NCI-H1436 (cell line): ENCODE measurements around the gene RCAN2.

Experiments
- DNase-seq: peaks from one replicate; lab custom pipeline; 2025; lab: John Stamatoyannopoulos, UW

RCAN2 gene

DNA sequence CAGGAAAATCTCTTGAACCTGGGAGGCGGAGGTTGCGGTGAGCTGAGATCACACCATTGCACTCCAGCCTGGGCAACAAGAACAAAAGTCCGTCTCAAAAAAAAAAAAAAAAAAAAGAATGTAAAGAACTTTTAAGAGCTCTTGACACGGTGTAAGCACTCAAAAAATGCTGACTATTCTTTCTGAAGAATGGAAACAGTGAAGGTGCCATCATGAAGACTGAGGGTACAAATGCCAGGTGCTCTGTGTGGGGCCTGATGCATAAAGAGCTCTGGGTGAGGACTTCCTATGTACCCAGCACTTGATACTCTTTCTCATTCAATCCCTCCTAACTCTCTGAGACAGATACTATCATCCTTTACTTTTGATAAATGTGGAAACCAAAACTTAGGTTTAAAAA is 275.5 kb downstream of the RCAN2 start:
- no peak for DNase-seq

DNA sequence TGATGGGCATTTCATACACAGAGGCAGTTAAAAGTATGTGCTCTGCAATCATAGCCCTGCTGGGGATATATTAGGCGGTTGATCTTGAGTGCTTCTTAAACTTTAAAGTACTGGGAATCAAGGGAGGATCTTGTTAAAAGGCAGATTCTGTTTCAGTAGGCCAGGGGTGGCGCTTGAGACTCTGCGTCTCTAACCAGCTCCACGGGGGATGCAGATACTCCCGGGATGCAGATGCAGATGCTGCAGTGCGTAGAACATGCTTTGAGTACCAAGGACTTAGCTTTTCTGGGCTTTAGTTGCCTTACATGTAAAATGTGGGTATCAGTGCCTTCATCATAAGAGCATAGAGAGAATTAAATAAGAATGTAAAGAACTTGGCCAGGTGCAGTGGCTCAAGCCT is 276.0 kb downstream of the RCAN2 start:
- DNase-seq = no peak

DNA sequence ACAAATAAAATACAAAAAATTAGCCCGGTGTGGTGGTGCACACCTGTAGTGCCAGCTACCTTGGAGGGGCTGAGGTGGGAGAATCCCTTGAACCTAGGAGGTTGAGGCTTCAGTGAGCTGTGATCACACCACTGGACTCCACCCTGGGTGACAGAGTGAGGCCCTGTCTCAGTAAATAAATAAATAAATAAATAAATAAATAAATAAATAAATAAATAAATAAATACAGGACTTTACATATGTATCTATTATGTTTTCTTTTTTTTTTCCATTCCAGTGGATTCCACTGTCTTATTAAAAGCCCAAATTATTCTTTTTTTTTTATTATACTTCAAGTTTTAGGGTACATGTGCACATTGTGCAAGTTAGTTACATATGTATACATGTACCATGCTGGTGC is 279.3 kb downstream of the RCAN2 start:
- no peak for DNase-seq

DNA sequence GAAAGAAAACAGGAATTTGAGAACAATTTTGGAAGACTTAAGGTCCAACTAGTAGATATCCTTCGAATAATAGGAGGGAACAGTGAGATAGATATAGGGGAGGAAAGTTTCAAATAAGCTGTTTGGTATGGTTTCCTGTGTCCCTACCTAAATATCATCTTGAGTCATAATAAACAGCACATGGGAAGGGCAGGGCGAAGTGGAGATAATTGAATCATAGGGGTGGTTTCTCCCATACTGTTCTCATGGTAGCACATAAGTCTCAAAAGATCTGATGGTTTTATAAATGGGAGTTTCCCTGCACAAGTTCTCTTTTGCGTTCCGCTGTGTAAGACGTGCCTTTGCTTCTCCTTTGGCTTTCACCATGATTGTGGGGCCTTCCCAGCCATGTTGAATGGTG is 281.0 kb downstream of the RCAN2 start:
- DNase-seq = no peak

DNA sequence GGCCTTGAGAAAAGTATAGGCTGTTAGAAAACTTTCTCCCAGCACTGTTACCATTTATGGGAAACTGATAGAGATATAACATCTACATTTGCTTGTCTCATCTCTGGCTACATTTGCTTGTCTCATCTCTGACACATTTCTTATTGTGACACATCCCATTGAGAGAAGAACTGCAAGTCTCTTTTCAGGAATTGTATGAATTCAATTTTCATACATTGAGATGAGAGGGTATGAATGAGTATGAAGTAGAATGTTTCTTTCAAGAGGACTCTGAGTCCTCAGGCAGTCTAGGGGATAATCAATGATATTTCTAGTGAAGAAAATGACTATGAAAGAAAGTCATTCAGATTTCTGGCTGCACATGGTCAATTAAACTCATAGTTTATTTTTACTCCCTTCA is 282.9 kb downstream of the RCAN2 start:
- no peak for DNase-seq

DNA sequence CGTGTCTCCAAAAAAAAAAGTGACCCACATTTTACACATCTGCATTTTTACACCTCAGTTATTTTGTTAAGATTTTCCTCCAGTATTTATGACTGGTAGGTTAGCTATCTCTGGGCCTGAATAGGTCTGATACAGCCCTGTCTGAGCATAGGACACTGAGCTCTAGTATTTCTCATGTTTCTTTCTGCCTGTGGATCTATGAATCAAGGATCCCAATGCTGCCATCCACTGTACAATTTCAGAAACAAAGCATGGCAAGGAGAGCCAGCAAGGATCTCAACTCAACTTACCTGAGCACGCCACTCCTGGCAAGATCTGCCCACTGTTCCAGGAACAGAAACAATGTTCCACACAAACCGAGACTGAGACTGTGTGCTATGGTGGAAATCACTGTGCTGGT is 284.1 kb downstream of the RCAN2 start:
- no peak for DNase-seq

DNA sequence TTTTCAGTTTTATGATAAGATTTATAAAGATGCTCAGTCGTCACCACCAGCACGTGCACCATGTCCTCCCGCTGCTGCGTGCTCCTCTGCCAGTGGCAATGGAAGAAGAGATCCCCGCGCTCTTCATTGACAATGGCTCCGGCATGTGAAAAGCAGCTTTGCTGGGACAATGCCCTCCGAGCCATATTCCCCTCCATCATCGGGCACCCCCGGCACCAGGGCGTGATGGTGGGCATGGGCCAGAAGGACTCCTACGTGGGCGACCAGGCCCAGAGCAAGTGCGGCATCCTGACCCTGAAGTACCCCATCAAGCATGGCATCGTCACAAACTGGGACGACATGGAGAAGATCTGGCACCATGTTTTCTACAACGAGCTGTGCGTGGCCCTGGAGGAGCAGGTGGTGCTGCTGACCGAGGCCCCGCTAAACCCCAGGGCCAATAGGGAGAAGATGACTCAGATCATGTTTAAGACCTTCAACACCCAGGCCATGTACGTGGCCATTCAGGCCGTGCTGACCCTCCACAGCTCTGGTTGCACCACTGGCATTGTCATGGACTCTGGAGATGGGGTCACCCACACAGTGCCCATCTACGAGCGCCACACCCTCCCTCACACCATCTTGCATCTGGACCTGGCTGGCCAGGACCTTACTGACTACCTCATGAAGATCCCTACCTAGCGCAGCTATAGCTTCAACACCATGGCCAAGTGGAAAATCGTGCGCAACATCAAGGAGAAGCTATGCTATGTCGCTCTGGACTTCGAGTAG is 286.2 kb downstream of the RCAN2 start:
- DNase-seq = no peak

DNA sequence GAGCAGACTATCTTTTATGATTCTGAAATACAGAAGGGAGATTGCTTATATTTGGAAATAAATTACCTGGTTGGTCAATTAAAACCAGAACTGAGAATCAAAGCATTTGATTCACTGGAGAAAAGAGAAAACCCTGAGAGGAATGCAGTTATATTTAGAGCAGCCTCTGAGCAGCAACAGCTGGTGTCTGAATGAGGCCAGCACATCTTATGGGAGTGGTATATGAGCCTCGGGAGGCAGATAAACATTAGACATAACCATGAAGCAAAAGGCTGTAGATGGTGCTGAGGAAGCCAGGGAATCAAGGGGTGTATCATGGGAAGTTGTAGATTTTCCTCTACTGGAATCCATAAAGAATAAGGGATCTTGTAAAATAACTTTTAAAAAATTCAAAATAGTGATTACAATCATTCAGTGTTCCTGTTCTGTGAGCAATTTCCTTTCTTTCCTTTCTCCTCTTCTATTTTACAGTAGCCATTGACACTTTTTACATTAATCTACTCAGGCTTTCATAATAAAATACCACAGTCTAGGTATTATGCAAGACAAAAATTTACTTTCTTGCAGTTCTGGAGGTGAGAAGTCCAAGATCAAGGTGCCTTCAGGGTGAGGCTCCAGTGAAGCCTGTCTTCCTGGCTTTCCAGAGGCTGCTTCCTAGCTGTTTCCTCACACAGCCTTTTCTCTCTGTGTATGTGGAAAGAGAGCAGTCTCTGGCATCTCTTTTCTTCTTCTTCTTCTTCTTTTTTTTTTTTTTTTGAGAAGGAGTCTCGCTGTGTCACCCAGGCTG is 287.7 kb downstream of the RCAN2 start:
- no peak for DNase-seq

DNA sequence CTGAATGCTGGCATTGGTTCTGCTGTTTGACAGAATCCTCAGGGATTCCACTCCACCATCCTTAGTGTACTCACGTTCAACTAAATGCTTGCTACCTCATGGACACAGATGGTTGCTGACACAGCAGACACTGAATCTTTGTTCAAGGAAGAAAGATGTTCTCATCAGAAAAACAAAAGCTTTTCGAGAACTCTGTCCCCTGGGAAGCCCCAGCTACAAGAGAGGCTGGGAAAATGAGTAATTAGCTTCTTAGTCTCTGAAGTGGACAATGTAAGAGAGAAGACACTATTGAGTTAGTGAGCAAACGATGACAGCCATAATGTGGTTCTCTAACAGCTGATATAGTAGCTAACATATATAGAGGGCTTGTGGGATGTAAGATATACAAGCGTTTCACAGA is 289.5 kb downstream of the RCAN2 start:
- DNase-seq = peak; percentile 10

DNA sequence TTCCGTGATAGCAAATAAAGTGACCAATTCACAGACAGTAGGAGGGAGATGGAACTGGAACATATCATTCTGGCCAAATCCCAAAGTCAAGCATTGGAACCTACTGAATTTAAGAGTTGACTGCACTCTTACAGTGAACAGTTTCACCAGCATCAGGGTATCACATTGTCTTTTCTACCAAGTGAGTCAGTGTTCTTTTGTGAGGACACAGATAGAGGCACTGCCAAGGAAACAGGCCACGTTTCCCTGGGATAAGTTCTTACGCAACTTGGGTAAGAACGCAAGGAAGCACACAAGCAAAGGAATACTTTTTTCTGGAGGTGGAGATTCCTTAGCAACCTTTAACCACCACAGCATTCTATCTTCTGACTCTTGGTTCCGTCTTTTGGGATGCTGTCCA is 291.9 kb downstream of the RCAN2 start:
- no peak for DNase-seq

DNA sequence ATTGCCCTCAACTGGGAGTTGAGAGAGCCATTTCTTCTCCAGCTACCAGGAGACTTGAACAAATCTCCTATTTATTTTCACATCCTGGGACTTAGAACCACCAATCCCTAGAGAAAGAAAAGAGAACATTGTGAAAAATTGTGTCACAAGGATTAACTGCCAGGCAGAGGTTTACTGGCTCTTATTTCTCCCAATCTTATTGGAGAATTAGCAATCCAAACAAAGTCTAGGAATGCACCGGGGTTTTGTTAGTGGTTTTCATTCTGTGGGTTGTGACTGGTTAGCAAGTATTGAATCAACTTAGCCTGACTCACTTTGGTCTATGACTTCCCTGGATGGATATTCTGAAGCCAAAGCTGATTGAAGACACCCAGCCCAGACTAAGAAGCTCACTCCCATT is 299.3 kb downstream of the RCAN2 start:
- no peak for DNase-seq

DNA sequence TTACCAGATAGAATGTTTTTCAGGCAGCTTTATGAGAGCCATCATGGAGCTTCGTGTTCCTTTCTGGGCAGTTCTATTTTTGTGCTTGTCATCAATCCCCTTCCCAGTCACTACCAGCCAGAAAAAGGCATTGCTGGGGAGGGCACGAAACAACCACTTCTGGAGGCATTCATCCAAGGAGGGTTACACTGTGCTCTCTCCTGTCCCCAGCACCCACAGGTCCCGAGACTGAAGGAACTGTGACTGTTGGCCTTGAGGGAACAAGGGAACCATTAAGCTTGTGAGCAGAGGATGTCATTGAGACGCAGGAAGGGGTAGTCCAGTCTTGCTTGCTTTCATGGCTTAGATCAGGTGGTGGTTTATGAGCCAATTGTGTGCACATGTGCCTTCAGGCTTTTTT is 300.4 kb downstream of the RCAN2 start:
- no peak for DNase-seq

DNA sequence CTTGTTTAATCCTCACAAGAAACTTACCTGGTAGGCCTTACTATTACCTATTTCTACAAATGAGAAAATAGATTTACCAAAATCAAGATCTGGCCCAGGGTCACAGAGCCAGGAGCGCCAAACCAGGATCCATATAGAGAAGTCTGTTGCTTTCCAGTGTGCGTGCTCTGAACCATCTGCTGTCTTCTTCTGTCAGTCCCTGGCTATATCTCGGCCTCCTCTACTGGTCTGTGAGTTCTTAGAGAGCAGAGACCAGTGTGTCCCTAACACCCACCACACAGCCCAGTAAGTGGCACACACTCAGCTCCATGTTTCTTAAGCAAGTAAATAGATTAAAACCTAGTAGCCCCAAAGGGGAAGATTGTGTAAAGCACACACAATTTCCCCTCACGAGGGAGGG is 301.5 kb downstream of the RCAN2 start:
- no peak for DNase-seq

DNA sequence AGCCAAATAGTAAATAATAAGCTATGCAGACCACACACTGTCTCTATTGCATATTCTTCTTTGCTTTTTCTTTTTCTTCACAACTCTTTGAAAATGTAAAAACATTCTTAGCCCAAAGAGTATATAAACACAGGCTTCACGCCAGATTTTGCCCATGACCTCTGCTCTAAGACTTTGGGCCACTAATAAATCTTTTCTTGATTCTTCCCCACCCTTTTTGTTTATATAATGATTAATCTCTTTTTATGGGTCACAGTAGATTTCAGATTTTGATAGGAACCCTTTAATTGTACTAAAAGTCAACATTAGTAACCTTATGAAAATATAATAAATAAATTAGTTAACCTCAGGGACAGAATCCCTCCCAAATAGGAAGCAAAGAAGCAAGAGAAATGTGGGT is 304.7 kb downstream of the RCAN2 start:
- no peak for DNase-seq

DNA sequence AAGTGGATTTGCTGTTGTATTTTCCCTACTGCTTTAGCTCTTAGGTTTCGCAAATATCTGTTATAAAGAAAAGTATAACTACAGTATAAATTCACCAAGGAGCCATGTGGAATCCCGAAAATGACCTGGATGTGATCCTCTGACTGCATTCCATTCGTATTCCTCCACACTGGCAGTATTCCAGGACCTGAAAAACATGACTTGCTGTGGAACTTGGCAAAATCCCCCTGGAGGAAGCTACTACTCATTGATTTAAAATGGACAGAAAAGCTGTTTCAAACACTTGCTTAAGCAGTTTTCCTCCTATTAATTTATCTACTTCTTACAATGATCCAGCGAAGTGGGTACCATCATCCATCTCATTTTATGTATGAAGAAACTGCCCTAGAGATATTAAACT is 307.1 kb downstream of the RCAN2 start:
- DNase-seq = no peak

DNA sequence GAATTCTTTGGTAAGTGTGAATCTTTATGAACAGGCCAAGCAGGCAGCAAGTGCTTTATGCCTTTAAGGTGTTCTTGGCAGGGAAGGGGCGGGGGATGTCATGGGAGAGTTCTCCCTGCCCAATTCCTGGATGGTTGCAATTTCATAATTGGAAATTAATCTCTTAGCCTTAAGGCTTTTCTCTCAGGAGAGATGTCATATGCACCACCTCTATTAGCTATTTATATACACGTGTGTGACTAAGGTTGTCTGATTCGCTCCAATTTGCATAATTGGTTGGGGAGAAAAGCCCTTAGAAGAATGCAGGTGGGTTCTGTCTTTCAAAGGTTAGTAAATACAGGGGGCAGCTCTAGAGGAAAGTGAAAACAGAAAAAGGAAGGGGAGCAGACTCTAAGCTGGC is 315.3 kb downstream of the RCAN2 start:
- DNase-seq = no peak

DNA sequence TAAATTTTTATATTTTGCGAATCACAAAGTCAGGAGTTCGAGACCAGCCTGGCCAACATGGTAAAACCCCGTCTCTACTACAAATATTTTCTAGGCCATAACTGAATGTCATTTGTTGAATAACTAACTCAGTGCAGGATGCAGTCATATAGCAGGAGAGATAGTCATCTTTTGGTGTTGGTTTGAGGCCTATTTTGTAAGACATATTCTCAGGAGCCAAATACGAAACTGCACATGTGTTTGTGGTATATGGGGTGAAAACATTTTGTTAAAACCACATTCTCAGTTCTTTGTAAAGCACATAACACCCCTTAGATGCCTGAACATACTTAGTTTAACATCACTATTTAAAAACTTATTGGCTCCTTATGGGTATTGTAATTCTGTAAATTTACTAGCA is 315.8 kb downstream of the RCAN2 start:
- no peak for DNase-seq

DNA sequence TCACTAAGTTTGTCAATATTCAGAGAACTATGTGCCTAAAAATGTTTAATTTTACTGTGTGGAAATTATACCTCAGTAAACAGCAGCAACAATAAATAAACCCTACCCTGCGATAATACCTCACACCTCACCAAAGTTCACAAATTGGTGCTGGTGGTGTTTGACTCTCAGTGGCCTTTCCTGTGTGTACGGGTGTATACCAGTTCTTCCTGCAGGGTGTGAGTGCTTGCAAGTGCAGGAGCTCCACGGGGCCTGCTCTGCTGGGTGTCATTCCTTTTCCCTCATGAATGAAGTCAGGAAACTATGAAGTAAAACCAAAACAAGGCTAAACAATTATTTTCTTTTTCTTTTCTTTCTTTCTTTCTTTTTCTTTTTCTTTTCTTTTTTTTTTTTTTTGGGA is 316.3 kb downstream of the RCAN2 start:
- no peak for DNase-seq

DNA sequence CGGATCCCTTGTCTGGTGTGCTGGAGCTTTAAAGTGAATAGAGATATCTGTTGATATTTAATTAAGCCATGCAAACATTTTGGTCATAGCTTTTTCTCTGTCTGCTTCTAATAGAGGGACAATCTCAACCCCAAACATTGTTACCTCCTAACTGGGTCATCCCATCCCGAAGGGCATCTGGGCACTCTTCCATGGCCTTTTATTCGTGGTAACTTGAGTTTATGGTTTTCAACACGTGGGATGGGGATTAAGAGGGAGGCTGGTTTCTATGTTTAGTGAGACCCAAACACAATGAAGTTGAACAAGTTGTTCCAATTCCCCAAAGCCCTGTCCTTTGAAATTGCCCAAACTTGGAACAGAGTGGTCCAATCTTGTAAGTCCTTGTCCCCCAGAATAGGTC is 319.1 kb downstream of the RCAN2 start:
- DNase-seq = no peak
